ENCODE measurements around the gene PAQR4.

- TF ChIP-seq KAT2B (IDR thresholded peaks at IDR 0.05; ENCODE audit: borderline replicate concordance, low read depth, low read length) (no peak), ZNF205 (CRISPR knock-in tag; IDR thresholded peaks at IDR 0.05) (no peak), ZNF766 (CRISPR knock-in tag; IDR thresholded peaks at IDR 0.05; ENCODE audit: borderline replicate concordance) (no peak), CTCF (CRISPR knock-in tag; IDR thresholded peaks at IDR 0.05) (no peak), RNF2 (conservative IDR thresholded peaks at IDR 0.05; ENCODE audit: low read depth) (no peak), SP140L (CRISPR knock-in tag; IDR thresholded peaks at IDR 0.05; ENCODE audit: borderline replicate concordance) (no peak), U2AF2 (IDR thresholded peaks at IDR 0.05; ENCODE audit: low read depth, low read length) (no peak), ZNF263 (CRISPR knock-in tag; IDR thresholded peaks at IDR 0.05) (peak; percentile 65; the same call in 1 of the 2 replicates), SMC3 (IDR thresholded peaks at IDR 0.05; ENCODE audit: low read length) (no peak), ZNF644 (CRISPR knock-in tag; IDR thresholded peaks at IDR 0.05; ENCODE audit: low read depth) (no peak; the same call in 1 of the 2 replicates)
Measured at GRCh38 chr16:2981177-2981898, 12.2 kb downstream of the PAQR4 start.
